Stimulated activated CD4-positive, alpha-beta T cell treated with anti-CD3 and anti-CD28 coated beads, Interleukin-1b, Interleukin-23, amount 100 ng/mL, for 48 hours (primary cell): ENCODE data around the gene ZBTB39.
"Not testable (repeated sequence)": the region's sequence is repeated elsewhere in the genome, so short reads cannot be mapped to it uniquely, and the experiment has no call there.

ENCODE experiments used
- DNase-seq: peaks from one replicate; pipeline ENCODE4 v3.0.0-alpha.2; 2020

Gene ZBTB39

GRCh38 chr12:56978397-56979138 lies 27.8 kb downstream of the ZBTB39 start:
- DNase-seq: no peak

GRCh38 chr12:56977361-56977760 lies 29.0 kb downstream of the ZBTB39 start:
- DNase-seq: not testable (repeated sequence)

GRCh38 chr12:56974224-56974623 lies 32.1 kb downstream of the ZBTB39 start:
- not testable (repeated sequence) for DNase-seq

- DNase-seq: not testable (repeated sequence)
Measured at GRCh38 chr12:56968910-56969309, 37.4 kb downstream of the ZBTB39 start.

- DNase-seq: not testable (repeated sequence)
Measured at GRCh38 chr12:56965997-56966642, 40.2 kb downstream of the ZBTB39 start.

- not testable (repeated sequence) for DNase-seq
Measured at GRCh38 chr12:56965124-56965523, 41.2 kb downstream of the ZBTB39 start.

GRCh38 chr12:56963557-56963956 lies 42.8 kb downstream of the ZBTB39 start:
- not testable (repeated sequence) for DNase-seq

GRCh38 chr12:56962247-56962646 lies 44.1 kb downstream of the ZBTB39 start:
- DNase-seq: not testable (repeated sequence)

- DNase-seq: no peak
Measured at GRCh38 chr12:56958422-56958821, 47.9 kb downstream of the ZBTB39 start.

GRCh38 chr12:56957229-56958052 lies 48.9 kb downstream of the ZBTB39 start, which contains the start of gene RDH16:
RDH16 (minus strand) TSS chr12:56957608; CDS start chr12:56957462, 146 bp downstream.
- no peak for DNase-seq

GRCh38 chr12:56955631-56956256 lies 50.6 kb downstream of the ZBTB39 start:
- DNase-seq: no peak

- no peak for DNase-seq
Measured at GRCh38 chr12:56954958-56955355, 51.4 kb downstream of the ZBTB39 start.

GRCh38 chr12:56954057-56954957 lies 52.0 kb downstream of the ZBTB39 start:
- no peak for DNase-seq

GRCh38 chr12:56953314-56953713 lies 53.0 kb downstream of the ZBTB39 start:
- no peak for DNase-seq

GRCh38 chr12:56951582-56952339 lies 54.6 kb downstream of the ZBTB39 start:
- no peak for DNase-seq

GRCh38 chr12:56948881-56949280 lies 57.5 kb downstream of the ZBTB39 start:
- DNase-seq: no peak
